Measurements from ENCODE around the gene SLC4A1. TPM values are rescaled to one million over a fixed set of nuclear protein-coding genes. Genes with fewer than 3 reads are reported as not detected.

The SLC4A1 gene
- total RNA-seq, 6 donors from 2014 or later, result 0.46 to 6.3 (median 1.0) TPM; not detected in 1

- peaks cover 29 to 80% (median 64%) of the 10 kb centered on the region in 4 donors for H3K36me3 ChIP-seq
- H3K27me3 ChIP-seq, result no peaks in the 10 kb centered on the region
- peak overlapping the region in 3 of 4 donors; percentile 41 to 80 (median 55) for H3K27ac ChIP-seq
- DNase-seq (peak; percentile 95 to 98), ATAC-seq (ENCODE audit: low FRiP score in 2 of 2) (peak; percentile 94 to 98)
- WGBS, 2 donors, result 3 to 54% methylated on average over 5 to 27 of the region's 64 CpGs
- peaks cover 13 to 20% (median 13%) of the 10 kb centered on the region in 4 donors for H3K4me1 ChIP-seq
- peak in 1 of 2 donors; percentile 74 for TF ChIP-seq POLR2AphosphoS5 (IDR thresholded peaks at IDR 0.05)
- peak in 2 of 4 donors; percentile 16 to 30 for TF ChIP-seq POLR2A (IDR thresholded peaks at IDR 0.05)
- no peak for TF ChIP-seq EP300 (IDR thresholded peaks at IDR 0.05)
- TF ChIP-seq CTCF (IDR thresholded peaks at IDR 0.05), result peak; percentile 99 to 100 (median 100)
- H3K4me3 ChIP-seq, result peak overlapping the region in 2 of 4 donors; percentile 1 to 13
- H3K9me3 ChIP-seq, result no peaks in the 10 kb centered on the region
Measured at GRCh38 chr17:44210342-44211192, 57.4 kb downstream of the SLC4A1 start.

- Histone ChIP-seq H3K4me1 (peaks cover 13 to 20% (median 13%) of the 10 kb centered on the region in 4 donors), H3K36me3 (peaks cover 21 to 73% (median 57%) of the 10 kb centered on the region in 4 donors), H3K4me3 (peak overlapping the region in 2 of 4 donors; percentile 1 to 13), H3K27ac (peak overlapping the region in 2 of 4 donors; percentile 41 to 80), H3K27me3 (no peaks in the 10 kb centered on the region), H3K9me3 (no peaks in the 10 kb centered on the region)
- DNase-seq (no peak), ATAC-seq (ENCODE audit: low FRiP score in 2 of 2) (no peak)
- 61 to 71% methylated on average over 11 of the region's 11 CpGs for WGBS, 2 donors
- TF ChIP-seq CTCF (IDR thresholded peaks at IDR 0.05), result no peak
- no peak for TF ChIP-seq POLR2A (IDR thresholded peaks at IDR 0.05)
- TF ChIP-seq POLR2AphosphoS5 (IDR thresholded peaks at IDR 0.05), result no peak
- TF ChIP-seq EP300 (IDR thresholded peaks at IDR 0.05), result no peak
Measured at GRCh38 chr17:44209786-44210341, 58.1 kb downstream of the SLC4A1 start.

GRCh38 chr17:44207743-44208142 is 60.2 kb downstream of the SLC4A1 start:
- H3K27ac ChIP-seq, result no peak overlapping the region
- no peak overlapping the region for H3K4me3 ChIP-seq
- peaks cover 13 to 53% (median 42%) of the 10 kb centered on the region in 4 donors for H3K36me3 ChIP-seq
- H3K4me1 ChIP-seq, result peaks cover 27 to 39% (median 30%) of the 10 kb centered on the region in 4 donors
- ATAC-seq (ENCODE audit: low FRiP score in 2 of 2) (no peak), DNase-seq (no peak)
- WGBS, 2 donors, result 78% methylated on average over 2 to 5 of the region's 5 CpGs
- TF ChIP-seq CTCF (IDR thresholded peaks at IDR 0.05) (no peak), POLR2A (IDR thresholded peaks at IDR 0.05) (no peak), EP300 (IDR thresholded peaks at IDR 0.05) (no peak), POLR2AphosphoS5 (IDR thresholded peaks at IDR 0.05) (no peak)
- H3K9me3 ChIP-seq, result no peaks in the 10 kb centered on the region
- H3K27me3 ChIP-seq, result no peaks in the 10 kb centered on the region

DNA sequence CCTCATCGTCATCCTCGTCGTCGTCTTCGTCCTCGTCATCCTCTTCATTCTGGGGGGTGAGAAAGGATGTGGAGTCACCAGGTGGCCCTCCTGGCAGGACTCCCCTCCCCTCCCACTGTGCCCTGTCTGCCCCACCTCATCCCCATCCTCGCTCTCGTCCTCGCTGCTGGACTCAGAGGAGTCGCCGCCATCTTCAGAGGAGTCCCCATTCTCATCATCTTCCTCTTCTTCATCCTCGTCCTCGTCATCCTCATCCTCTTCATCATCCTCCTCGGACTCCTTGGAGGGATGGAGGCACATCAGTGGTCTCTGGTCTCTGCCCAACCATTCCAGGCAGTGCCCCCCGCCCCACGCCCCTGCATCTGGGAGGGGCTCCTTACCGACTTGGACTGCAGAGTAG is 60.6 kb downstream of the SLC4A1 start:
- TF ChIP-seq POLR2A (IDR thresholded peaks at IDR 0.05) (no peak), POLR2AphosphoS5 (IDR thresholded peaks at IDR 0.05) (no peak), EP300 (IDR thresholded peaks at IDR 0.05) (no peak), CTCF (IDR thresholded peaks at IDR 0.05) (no peak)
- H3K27me3 ChIP-seq, result no peaks in the 10 kb centered on the region
- DNase-seq (no peak), ATAC-seq (ENCODE audit: low FRiP score in 2 of 2) (no peak)
- 88 to 90% methylated on average over 15 to 17 of the region's 17 CpGs for WGBS, 2 donors
- H3K36me3 ChIP-seq, result peaks cover 13 to 53% (median 42%) of the 10 kb centered on the region in 4 donors
- H3K4me3 ChIP-seq, result no peak overlapping the region
- no peaks in the 10 kb centered on the region for H3K9me3 ChIP-seq
- no peak overlapping the region for H3K27ac ChIP-seq
- peaks cover 27 to 39% (median 30%) of the 10 kb centered on the region in 4 donors for H3K4me1 ChIP-seq

All from upper lobe of left lung (tissue), 6 donors.